Astrocyte of the spinal cord (primary cell): ENCODE data around the gene PRICKLE4.
A peak's percentile ranks its signal among the peaks of the same experiment; 100 is the strongest.

Experiments
- DNase-seq: peaks from one replicate; pipeline ENCODE4 v3.0.0; 2011; ENCODE audit warnings: low read depth, low spot score
- H3K4me3 ChIP-seq: 2 replicates; pipeline ENCODE4 v1.5.1; 2011; ENCODE audit warnings: low read depth, mild to moderate bottlenecking, low read length, moderate library complexity
- CTCF ChIP-seq: IDR thresholded peaks from 2 replicates; pipeline ENCODE4 v1.5.1; 2012; ENCODE audit warnings: low read depth, mild to moderate bottlenecking, low read length, inconsistent platforms
- in situ Hi-C: cut with HindIII; loops from 2 replicates; pipeline ENCODE4 v1.10.0; 2017; ENCODE audit warnings: low sequenced_read_pairs

The PRICKLE4 gene

DNA sequence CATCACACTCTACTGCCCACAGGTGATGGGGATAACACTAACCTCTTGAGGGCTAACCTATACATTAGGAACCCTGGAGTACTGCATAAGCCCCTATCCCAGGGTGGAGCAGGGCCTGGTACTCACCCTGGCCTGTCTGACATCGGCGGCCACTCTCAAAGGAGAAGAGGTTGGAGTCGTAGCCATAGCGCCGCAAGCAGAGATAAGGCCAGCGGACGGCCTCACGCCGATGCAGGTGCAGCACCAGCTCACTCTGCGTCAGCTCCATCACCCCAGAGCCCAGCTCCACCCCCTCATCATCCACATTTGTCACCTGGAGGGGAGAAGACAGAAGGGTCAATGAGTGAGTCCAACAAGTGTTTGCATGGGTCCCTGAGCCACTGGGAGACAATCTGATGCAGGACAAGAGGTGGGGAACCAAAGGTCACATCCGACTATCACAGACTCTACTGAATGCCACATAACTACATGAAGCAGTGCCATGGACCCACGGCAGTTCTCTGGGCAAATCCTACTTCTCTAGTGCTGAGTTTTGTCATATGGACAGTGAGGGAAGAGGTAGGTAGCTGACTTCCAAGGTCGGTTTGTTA lies 5.2 kb upstream of the PRICKLE4 start:
- H3K4me3 ChIP-seq: no peak overlapping the region
- in situ Hi-C loops: no loop called here
- TF ChIP-seq CTCF: no peak
- no peak for DNase-seq

- no peak for TF ChIP-seq CTCF
- in situ Hi-C loops: no loop called here
- no peak overlapping the region for H3K4me3 ChIP-seq
- DNase-seq: no peak
Observed at GRCh38 chr6:41777551-41778285, 2.9 kb upstream of the PRICKLE4 start.

- H3K4me3 ChIP-seq: peak overlapping the region; percentile 65
- DNase-seq: no peak
- in situ Hi-C loops: no loop called here
- no peak for TF ChIP-seq CTCF
Observed at GRCh38 chr6:41778895-41779294, 1.7 kb upstream of the PRICKLE4 start.

DNA sequence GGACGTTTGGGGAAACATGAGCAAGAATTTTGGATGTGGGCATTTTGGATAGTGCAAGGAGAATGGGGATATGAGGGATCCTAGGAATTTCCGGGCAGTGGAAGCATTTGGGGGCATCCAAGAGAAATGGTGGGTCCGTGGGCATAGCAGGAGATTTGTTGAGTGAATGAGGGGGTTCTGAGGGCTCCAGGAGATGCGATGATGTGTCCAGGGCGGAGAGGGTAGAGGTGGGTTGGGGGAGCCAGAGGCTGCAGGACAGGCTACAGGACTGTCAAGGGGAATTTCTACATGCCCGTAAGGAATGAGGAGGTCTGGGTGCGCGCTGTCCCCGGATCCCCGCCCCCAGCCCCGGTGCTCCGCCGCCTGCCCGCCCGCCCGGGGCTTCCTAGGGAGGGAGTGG lies 1.2 kb upstream of the PRICKLE4 start:
- TF ChIP-seq CTCF: no peak
- no peak for DNase-seq
- in situ Hi-C loops: no loop called here
- peak overlapping the region; percentile 65 for H3K4me3 ChIP-seq

GRCh38 chr6:41779788-41780550 lies 613 bp upstream of the PRICKLE4 start, which contains the start of gene FRS3:
Gene FRS3, minus strand, starts transcription at chr6:41779900. Its CDS starts 2,913 bp downstream, at chr6:41776987.
- peak; percentile 93 for TF ChIP-seq CTCF
- in situ Hi-C loops: no loop called here
- DNase-seq: peak; percentile 95
- H3K4me3 ChIP-seq: peak within 1 kb of the TSS; percentile 65

GRCh38 chr6:41781366-41781730 lies 766 bp downstream of the PRICKLE4 start:
- peak overlapping the region; percentile 65 for H3K4me3 ChIP-seq
- in situ Hi-C loops: no loop called here
- DNase-seq: no peak
- TF ChIP-seq CTCF: no peak
